Inflammatory macrophage treated with lipopolysaccharide for 1 hour (primary cell): Measurements from ENCODE around the gene LCE4A.

Experiments
- DNase-seq, 2 donors: peaks; one replicate each; pipeline ENCODE4 v3.0.0-alpha.2; 2020 to 2022

Gene LCE4A

GRCh38 chr1:152747831-152748230 lies 39.9 kb downstream of the LCE4A start:
- no peak for DNase-seq

- no peak for DNase-seq
Measured at GRCh38 chr1:152752225-152752624, 44.3 kb downstream of the LCE4A start.

GRCh38 chr1:152753586-152753985 lies 45.6 kb downstream of the LCE4A start:
- DNase-seq, result no peak

GRCh38 chr1:152756872-152757271 lies 48.9 kb downstream of the LCE4A start:
- no peak for DNase-seq

- DNase-seq, result no peak
Measured at GRCh38 chr1:152757747-152758146, 49.8 kb downstream of the LCE4A start, which contains the start of gene KPRP. Gene KPRP, plus strand, starts transcription at chr1:152758025. Its CDS starts 1,564 bp downstream, at chr1:152759589.

GRCh38 chr1:152758636-152759035 lies 50.7 kb downstream of the LCE4A start:
- no peak for DNase-seq
